Esophagus muscularis mucosa (tissue), 4 donors: ENCODE measurements around the gene FDPS. TPM values are rescaled to one million over a fixed set of nuclear protein-coding genes. Genes with fewer than 3 reads are reported as not detected.

Experiments used
- DNase-seq: peaks from one replicate; pipeline ENCODE4 v3.0.0-alpha.2; 2017; ENCODE audit errors: extremely low spot score
- H3K27ac ChIP-seq, 4 donors: fragments of 200-600 bp; sonication (generic); replicated peaks in 1 of 4; 1 replicate in 3 of 4; 2 replicates in 1 of 4; pipeline ENCODE4 v1.5.1; 2016 to 2019; ENCODE audit warnings: mild to moderate bottlenecking in 1 of 4
- H3K27me3 ChIP-seq, 4 donors: fragments of 200-600 bp; sonication (generic); one replicate each; pipeline versions ENCODE4 v1.5.1 to v1.6.0; 2016 to 2019
- H3K36me3 ChIP-seq, 4 donors: fragments of 200-600 bp; sonication (generic); one replicate each; pipeline ENCODE4 v1.5.1; 2016 to 2019
- H3K4me1 ChIP-seq, 4 donors: fragments of 200-600 bp; sonication (generic); one replicate each; pipeline ENCODE4 v1.5.1; 2016 to 2019
- H3K4me3 ChIP-seq, 4 donors: fragments of 200-600 bp; sonication (generic); 1 replicate in 2 of 4; 2 replicates in 2 of 4; pipeline ENCODE4 v1.5.1; 2016 to 2019; ENCODE audit warnings: mild to moderate bottlenecking in 4 of 4, moderate library complexity in 1 of 4
- H3K9me3 ChIP-seq, 4 donors: fragments of 200-600 bp; sonication (generic); 1 replicate in 3 of 4; 2 replicates in 1 of 4; pipeline ENCODE4 v1.5.1; 2016 to 2019
- CTCF ChIP-seq, 3 experiments: fragments of 200-600 bp in 2 of 3; fragments of 450-650 bp in 1 of 3; sonication (generic) in 2 of 3; IDR thresholded peaks; one replicate each; pipeline ENCODE4 v1.5.1; 2017 to 2019; ENCODE audit warnings: antibody characterized with exemption in 3 of 3, mild to moderate bottlenecking in 2 of 3, moderate library complexity in 1 of 3
- EP300 ChIP-seq: sonication (generic); formaldehyde crosslinking; IDR thresholded peaks from one replicate; pipeline ENCODE4 v1.6.1; 2017; ENCODE audit warnings: antibody characterized with exemption
- POLR2A ChIP-seq: fragments of 450-650 bp; IDR thresholded peaks from one replicate; pipeline ENCODE4 v1.6.1; 2017; ENCODE audit warnings: antibody characterized with exemption, moderate library complexity, mild to moderate bottlenecking, low read depth
- POLR2AphosphoS5 ChIP-seq, 2 donors: sonication (generic); formaldehyde crosslinking; IDR thresholded peaks; one replicate each; pipeline ENCODE4 v1.6.1; 2017; ENCODE audit warnings: antibody characterized with exemption in 2 of 2
- WGBS: methylation state at CpG from one replicate; pipeline ENCODE4 v1.1.5; 2018; 5-methylcytosine and 5-hydroxymethylcytosine counted together
- intact Hi-C: fragments of 100-400 bp; cut with DNase I; formaldehyde crosslinking; loops from one replicate; pipeline ENCODE4 v1.15.1; 2023
- small RNA-seq, 3 donors: library from RNA; depleted of rRNA; stranded (forward); fragments of <200 nt; gene quantifications; one replicate each; pipeline ENCODE3, GENCODE V24; 2016
- total RNA-seq, 4 donors: library from RNA; depleted of rRNA; stranded (reverse); fragments of >200 nt; gene quantifications; one replicate each; pipeline versions ENCODE4 v1.1.0 to v1.2.1, GENCODE V29; 2016

Gene FDPS
- total RNA-seq, 4 donors from 2014 or later: 70.2 to 97.2 (median 82.0) TPM

GRCh38 chr1:155352631-155353030 is 44.0 kb downstream of the FDPS start:
- H3K27ac ChIP-seq: no peak overlapping the region
- TF ChIP-seq EP300 (no peak), CTCF (IDR thresholded peaks at IDR 0.05) (no peak), POLR2A (no peak), POLR2AphosphoS5 (IDR thresholded peaks at IDR 0.05) (no peak)
- 90% methylated on average over 6 of the region's 6 CpGs for WGBS
- peaks cover 80 to 100% (median 95%) of the 10 kb centered on the region in 4 donors for H3K36me3 ChIP-seq
- H3K27me3 ChIP-seq: no peaks in the 10 kb centered on the region
- no peak overlapping the region for H3K4me3 ChIP-seq
- no peaks in the 10 kb centered on the region for H3K4me1 ChIP-seq
- intact Hi-C loops: loop anchor here (10.0 kb wide), 1 partner anchor 312 kb away; no protein-coding TSS in a partner anchor
- DNase-seq: no peak
- H3K9me3 ChIP-seq: no peaks in the 10 kb centered on the region

- intact Hi-C loops: no loop called here
- WGBS: 96% methylated on average over 1 of the region's 1 CpG
Observed at GRCh38 chr1:155360051-155360450, 51.4 kb downstream of the FDPS start.

More at GRCh38 chr1:155360051-155360450, 51.4 kb downstream of the FDPS start:
- no peak for TF ChIP-seq EP300
- no peak for TF ChIP-seq CTCF (IDR thresholded peaks at IDR 0.05)
- no peak for TF ChIP-seq POLR2AphosphoS5 (IDR thresholded peaks at IDR 0.05)
- no peak for TF ChIP-seq POLR2A
- Histone ChIP-seq H3K27me3 (no peaks in the 10 kb centered on the region), H3K27ac (no peak overlapping the region), H3K4me3 (no peak overlapping the region), H3K4me1 (no peaks in the 10 kb centered on the region), H3K9me3 (no peaks in the 10 kb centered on the region), H3K36me3 (peaks cover 42 to 98% (median 70%) of the 10 kb centered on the region in 4 donors)
- no peak for DNase-seq

Small RNAs within 50 kb of the gene (small RNA-seq; reads per million reads assigned to genes)
- gene RNU6-106P: 0 reads per million in 3 donors

Other genes with a start within 250 kb of the FDPS start
- 1 to 10 TPM in 3 of 4 donors, under 1 TPM in 1; 0.83 to 4.5 (median 3.2) TPM for gene EFNA4, start 245.1 kb upstream of the FDPS start, total RNA-seq
- gene EFNA3, start 230.0 kb upstream of the FDPS start, total RNA-seq: 1 to 10 TPM in 2 of 4 donors, under 1 TPM in 1, not detected in 1; 0.91 to 1.7 (median 1.7) TPM
- 10 to 100 TPM; 11.2 to 37.3 (median 27.5) TPM for gene EFNA1, start 181.0 kb upstream of the FDPS start, total RNA-seq
- gene SLC50A1, start 173.0 kb upstream of the FDPS start, total RNA-seq: 10 to 100 TPM; 13.3 to 18.7 (median 15.2) TPM
- 100 to 1,000 TPM in 2 of 4 donors, 10 to 100 TPM in 2; 54.5 to 176 (median 80.6) TPM for gene DPM3, start 168.3 kb upstream of the FDPS start, total RNA-seq
- 100 to 1,000 TPM in 2 of 4 donors, 10 to 100 TPM in 2; 76.0 to 146 (median 108) TPM for gene KRTCAP2, start 135.6 kb upstream of the FDPS start, total RNA-seq
- gene TRIM46, start 135.0 kb upstream of the FDPS start, total RNA-seq: 1 to 10 TPM in 1 of 4 donors, under 1 TPM in 2, not detected in 1; 0.13 to 1.7 (median 0.17) TPM
- gene THBS3, start 101.0 kb upstream of the FDPS start, total RNA-seq: 10 to 100 TPM; 16.2 to 37.4 (median 23.4) TPM
- gene MTX1, start 100.2 kb upstream of the FDPS start, total RNA-seq: 10 to 100 TPM; 34.1 to 52.8 (median 38.0) TPM
- gene ENTREP3, start 53.4 kb upstream of the FDPS start, total RNA-seq: 10 to 100 TPM; 15.1 to 38.7 (median 22.6) TPM
- 10 to 100 TPM; 33.6 to 56.0 (median 43.5) TPM for gene SCAMP3, start 46.5 kb upstream of the FDPS start, total RNA-seq
- gene CLK2, start 35.4 kb upstream of the FDPS start, total RNA-seq: 10 to 100 TPM; 17.6 to 32.0 (median 25.3) TPM
- gene HCN3, start 31.4 kb upstream of the FDPS start, total RNA-seq: 1 to 10 TPM; 1.0 to 2.1 (median 1.4) TPM
- not detected for gene PKLR, start 7.4 kb upstream of the FDPS start, total RNA-seq
- gene RUSC1, start 12.0 kb downstream of the FDPS start, total RNA-seq: 10 to 100 TPM; 15.6 to 35.4 (median 27.2) TPM